ENCODE results near the gene FGF8. TPM values are rescaled to one million over a fixed set of nuclear protein-coding genes. Genes with fewer than 3 reads are reported as not detected.
A peak's percentile ranks its signal among the peaks of the same experiment; 100 is the strongest.

FGF8 gene
- polyA plus RNA-seq, 3 donors: 5.4 to 7.3 (median 7.3) TPM

GRCh38 chr10:101782811-101783735 is 7.2 kb upstream of the FGF8 start, which contains the start of gene NPM3:
TSS of gene NPM3 (minus strand) at chr10:101783446. CDS start at chr10:101783390, 56 bp downstream.
- peak in 2 of 3 donors; percentile 64 to 80 for DNase-seq (ENCODE audit: low read depth in 3 of 3, low spot score in 2 of 3)

DNA sequence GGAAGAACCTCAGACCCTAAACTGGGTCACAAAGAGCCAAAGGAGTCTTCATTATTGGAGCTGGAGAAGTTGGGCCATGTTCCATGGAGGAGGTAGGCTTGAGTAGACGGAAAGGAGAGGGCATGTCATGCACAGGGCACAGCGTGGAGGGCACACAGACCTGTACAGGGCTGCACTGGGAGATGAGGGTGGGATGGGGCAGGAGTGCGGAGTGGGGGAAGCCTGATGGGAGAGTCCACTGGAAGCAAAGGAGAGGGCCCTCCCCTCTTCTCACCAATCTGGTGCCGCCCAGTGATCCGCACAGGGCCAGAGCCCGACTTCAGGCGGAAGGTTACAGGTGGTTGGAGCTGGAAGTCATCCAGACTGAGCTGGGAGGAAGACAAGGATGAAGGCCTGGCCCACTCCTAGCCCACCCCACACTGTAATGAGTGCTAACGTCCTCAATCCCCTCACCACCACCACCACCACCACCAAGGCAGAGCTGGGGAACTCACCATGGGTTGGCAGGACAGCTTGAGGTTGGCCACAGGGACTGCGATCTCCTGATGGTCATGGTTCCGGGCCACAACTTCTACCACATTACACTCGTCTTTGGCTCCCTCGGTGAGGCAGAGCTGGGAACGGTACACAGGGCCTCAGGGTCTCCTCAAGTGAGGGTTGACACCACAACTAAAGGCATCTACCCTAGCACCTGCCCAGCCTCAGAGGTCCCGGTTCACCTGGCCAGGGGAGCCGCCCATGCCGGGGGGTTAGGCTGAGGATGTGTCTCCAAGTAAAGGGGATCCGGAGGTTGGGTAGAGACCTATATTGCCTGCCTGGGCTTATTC is 6.3 kb upstream of the FGF8 start:
- no peak for DNase-seq (ENCODE audit: low read depth in 3 of 3, low spot score in 2 of 3)

DNA sequence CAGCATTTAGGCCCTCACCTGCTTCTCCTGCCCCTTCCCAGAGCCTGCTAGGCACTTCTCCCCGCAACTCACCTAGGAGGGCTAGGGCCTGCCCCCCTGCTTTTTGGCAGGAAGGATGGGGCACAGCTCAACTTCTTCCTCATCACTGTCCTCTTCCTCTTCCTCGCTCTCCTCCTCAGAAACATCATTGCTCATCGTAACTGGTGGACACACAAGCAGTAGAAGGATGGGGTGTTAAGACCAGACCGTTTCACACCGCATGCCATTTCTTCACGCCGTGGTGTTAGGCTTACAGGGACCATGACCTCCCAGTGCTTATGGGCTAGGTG is 5.7 kb upstream of the FGF8 start:
- DNase-seq (ENCODE audit: low read depth in 3 of 3, low spot score in 2 of 3): no peak

DNA sequence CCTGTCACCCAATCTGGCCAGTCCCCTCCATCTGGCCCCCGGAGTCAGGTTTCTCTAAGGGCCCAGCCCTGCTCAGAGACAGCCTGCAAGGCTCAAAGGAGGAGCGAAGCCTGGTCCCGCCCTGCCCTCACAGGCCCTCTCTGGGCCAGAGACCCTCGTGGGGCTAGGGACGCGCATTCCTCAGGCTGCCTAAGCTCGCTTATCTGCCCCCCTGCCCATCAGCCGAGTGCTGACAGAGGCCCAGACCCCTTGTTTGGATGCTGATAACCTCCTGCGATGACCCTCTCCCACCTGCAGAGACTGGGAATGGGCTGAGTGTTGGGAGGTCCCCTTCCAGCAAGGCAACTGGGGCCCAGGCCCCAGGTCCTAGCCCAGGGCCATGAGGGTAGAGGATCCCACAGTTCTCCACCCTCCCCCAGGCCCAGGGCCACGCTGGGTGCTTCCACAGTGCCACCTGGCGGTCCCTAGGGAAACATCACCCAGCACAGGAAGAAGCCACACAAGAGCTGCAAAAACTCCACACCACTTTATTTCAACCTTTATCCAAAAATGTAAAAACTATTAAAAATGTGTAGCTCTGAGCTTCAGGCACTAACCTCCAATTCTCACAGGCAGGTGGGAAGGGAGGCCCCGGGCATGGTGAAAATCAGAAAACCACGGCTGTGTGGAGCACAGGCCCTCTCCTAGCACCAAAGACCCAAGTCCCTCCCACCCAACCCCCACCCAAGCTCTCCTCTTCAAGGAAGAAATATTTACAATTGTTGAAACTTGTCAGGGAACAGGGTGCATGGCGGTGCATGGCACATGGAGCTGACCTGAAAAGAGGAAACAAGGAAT is 5.1 kb upstream of the FGF8 start:
- DNase-seq (ENCODE audit: low read depth in 3 of 3, low spot score in 2 of 3): no peak

DNA sequence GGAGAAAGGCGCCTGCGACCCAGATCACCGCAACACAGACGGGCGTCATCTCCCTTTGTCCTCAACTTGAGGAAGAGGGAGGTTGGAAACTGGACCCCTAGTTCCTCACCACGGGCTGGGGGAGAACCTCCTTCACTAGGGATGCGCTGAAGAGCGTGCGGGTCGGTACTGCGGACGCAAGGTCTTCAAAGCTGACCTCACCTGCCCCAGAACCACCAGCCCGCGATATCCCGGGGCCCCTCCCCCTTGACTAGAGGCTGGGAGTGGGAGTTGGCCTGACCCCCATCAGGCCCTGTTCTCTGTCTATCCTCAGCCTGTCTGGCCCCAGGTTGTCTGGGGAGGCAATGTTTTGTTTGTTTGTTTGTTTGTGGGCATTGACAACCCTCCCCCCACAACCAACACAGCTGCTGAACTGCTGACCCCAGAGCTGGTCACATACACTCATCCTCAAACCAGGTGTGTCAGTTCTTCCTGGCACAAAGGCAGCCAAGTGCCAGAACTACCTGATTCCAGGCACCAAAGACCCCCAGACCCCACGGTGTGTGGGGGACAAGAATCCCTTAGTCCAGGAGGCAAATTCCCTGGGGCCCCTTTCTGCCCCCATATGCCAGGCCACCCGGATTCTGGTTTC is 4.4 kb upstream of the FGF8 start:
- DNase-seq (ENCODE audit: low read depth in 3 of 3, low spot score in 2 of 3): no peak

GRCh38 chr10:101779544-101780186 is 3.8 kb upstream of the FGF8 start:
- DNase-seq (ENCODE audit: low read depth in 3 of 3, low spot score in 2 of 3): no peak

DNA sequence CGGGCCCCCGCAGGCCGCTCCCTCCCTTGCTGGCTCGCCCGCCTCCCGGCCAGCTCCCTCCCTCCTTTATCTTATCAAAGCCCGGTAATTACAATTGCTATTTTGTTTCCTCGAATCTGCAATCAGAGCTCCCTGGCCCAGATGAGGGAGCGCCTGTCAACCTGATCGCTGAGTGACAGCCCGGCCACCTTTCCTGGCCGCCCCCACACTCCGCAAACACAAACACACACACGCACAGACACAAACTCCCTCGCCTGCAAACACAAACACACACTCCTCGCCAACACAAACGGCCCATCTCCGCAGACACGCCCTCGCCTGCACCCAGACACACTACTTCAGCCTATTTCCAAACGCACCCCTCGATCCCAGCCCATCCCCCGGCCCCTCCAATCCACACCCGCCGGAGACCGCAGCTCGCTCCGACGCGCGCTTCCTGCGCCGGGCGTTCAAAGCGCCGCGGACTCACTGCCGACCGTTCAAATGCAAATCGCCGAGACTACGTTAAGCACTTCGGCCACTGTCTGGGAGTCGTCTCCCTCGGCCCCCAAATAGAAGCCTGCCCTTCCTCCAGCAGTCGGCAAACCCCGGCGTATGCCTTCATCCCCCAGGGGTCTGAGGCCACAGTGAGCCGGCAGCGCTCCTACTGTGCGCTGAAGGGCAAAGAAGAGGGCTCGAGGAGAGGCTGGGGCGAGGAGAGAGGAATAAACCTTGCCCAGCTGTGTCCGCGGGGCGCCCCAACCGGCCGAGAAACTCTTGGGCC is 3.0 kb upstream of the FGF8 start:
- no peak for DNase-seq (ENCODE audit: low read depth in 3 of 3, low spot score in 2 of 3)

DNA sequence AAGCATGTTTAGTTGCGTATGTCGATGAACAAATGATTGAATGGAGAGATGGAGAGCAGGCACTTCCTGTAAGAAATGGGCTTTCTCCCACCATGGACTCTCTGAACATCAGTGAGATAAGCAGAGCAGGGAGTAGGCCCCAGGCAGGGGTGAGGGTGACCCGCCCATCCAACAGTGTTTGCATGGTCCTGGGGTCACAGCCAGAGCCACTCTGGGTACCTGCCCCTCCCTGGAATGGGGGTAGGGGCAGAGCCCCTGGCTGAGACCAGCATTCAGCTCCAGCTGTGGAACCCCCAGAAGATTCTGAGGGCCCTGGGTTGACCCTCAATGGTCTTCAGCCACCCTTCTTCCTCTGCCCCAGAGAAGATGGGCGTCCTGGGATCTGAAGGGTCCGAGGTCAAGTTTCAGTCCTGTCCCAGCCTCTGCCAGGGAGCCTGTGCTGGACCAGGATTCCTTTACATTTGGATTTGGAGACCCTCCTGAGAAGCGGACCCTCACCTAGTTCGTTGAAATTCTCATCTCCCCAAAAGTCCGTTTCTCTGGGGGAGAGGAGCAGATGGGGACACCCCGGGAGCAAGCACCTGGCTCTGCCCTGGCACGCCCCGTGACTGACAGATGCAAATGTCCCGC is 2.4 kb upstream of the FGF8 start:
- DNase-seq (ENCODE audit: low read depth in 3 of 3, low spot score in 2 of 3): no peak

- DNase-seq (ENCODE audit: low read depth in 3 of 3, low spot score in 2 of 3): no peak
Measured at GRCh38 chr10:101777619-101778145, 1.8 kb upstream of the FGF8 start.

DNA sequence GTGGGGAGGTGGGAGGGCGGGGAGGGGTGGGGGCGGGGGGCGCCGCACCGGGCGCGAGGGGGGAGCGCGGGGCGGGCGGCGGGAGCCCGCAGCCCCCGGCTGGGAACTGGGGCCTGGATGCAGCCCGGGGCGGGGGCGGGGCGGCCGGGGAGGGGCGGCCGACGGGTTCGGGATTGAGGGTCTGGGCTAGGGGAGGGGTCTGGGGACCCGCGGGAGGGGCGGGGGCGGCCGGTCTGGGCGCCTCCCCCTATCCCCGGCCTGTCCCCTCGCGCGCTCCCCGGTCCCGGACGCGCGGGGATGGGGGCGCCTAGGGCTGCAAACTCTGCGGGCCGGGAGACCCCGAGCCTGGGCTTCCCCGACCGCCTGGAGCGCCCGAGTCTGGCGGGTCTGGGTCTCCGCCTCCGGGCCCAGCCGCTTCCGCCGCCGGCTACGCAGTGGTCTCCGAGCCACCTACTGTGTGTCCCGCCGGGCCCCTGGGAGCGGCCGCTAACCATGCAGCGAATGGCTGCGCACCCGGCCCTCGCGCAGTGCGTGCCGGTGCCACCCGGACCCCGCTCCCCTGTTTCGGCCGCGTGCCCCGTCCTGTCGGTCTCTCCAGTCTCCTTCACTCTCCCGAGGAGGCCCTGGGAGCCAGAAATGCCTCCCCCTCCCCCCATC is 375 bp upstream of the FGF8 start:
- DNase-seq (ENCODE audit: low read depth in 3 of 3, low spot score in 2 of 3): no peak

GRCh38 chr10:101774589-101775272 is 1.2 kb downstream of the FGF8 start:
- DNase-seq (ENCODE audit: low read depth in 3 of 3, low spot score in 2 of 3): no peak

- no peak for DNase-seq (ENCODE audit: low read depth in 3 of 3, low spot score in 2 of 3)
Measured at GRCh38 chr10:101773923-101774588, 1.9 kb downstream of the FGF8 start.

- DNase-seq (ENCODE audit: low read depth in 3 of 3, low spot score in 2 of 3): no peak
Measured at GRCh38 chr10:101772895-101773761, 2.8 kb downstream of the FGF8 start.

DNA sequence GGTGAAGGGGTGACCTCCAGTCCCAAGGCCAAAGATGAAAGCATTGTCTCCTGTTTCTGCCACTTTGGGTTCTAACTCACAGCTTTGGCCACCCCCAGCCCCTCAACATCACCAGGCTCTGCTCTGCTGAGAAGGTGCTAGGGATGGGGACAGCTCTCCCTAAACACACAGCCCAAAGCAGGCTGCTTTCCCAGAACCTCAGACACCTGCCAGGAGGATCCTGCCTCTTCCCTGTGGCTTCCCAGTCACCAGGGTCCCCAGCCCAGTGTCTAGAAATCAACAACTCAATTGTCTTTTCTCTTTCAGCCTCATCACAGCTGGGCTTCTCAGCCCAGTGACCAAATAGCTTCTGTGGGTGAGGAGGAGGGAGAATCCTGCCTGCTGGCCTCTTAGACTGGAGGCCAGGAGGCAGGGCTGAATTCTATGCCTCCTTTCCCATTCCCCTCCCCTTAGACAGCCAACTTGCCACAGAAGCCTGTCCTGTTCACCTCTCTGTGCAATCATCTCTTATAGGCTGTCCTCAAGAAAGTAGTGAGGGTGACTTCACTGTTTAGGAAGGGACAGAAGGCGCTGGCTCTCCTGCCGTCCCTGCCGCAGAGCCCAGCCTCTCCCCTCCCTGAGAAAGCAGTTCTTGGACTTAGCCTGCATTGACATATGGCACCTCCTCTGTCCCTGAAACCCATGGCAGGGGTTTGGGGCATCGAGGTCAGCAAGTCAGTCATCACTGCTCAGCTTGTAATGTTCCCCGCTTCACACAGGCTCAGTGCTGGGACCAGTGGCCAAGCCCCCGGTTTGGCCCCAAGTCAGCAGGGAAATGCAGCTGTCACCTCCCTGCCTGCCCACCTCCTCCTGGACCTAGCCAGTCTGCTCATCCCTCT is 3.7 kb downstream of the FGF8 start:
- DNase-seq (ENCODE audit: low read depth in 3 of 3, low spot score in 2 of 3): no peak

- no peak for DNase-seq (ENCODE audit: low read depth in 3 of 3, low spot score in 2 of 3)
Measured at GRCh38 chr10:101771380-101771779, 4.5 kb downstream of the FGF8 start.

All from right renal cortex interstitium (tissue), 3 donors.